ENCODE data around the gene DCAF11.

Gene DCAF11

DNA sequence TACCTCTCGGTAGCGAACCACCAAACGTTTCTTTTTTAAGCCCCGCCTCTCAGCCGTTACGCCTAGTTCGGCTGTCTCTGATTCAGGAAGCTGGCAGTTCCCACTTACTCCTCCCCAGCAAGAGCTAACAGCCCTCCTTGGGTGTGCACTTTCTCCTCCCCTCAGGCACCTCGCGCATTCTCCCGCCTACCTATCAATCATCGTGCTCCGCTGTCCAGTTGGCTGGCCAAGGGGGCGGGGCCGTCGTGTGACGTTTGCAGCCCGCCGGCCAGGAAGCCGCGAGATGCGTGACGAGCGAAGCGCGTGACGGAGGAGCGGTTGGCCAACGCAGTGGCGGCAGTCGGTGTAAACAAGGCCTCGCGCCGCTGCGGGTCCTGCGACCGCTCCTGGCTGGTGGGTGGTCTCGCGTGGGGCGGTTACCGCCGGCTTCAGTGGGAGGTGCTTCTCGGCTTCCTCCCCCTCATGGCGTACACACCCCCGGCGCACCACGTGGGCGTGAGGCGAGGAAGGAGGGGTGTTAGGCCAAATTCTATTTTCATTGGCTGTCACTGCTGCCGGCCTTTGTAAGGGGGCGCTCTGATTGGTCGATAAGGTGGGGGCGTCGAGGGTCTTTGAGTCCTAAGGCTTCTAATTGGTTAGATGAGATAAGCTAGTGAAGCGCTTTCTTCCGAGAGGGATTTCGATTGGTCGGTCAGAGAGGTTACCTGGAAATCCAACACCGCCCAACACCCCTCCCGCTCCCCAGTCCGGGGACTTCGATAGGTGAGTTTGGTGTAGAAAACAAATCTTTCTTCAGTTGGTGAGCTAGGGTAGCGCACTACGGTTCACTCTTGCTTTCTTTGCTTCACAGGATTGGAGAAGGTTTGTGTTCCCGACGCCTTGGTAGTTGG, at the start of gene DCAF11, which contains the start of gene NRL:
Gene DCAF11, plus strand, starts transcription at position 246 of the 890 bp plus-strand sequence. CDS start 818 bp downstream, outside the sequence.
Gene NRL, minus strand, starts transcription at position 418 of the 890 bp plus-strand sequence. CDS start 32,101 bp downstream, outside the sequence.
- peak; percentile 100 for DNase-seq (ENCODE audit: low read depth)

DNA sequence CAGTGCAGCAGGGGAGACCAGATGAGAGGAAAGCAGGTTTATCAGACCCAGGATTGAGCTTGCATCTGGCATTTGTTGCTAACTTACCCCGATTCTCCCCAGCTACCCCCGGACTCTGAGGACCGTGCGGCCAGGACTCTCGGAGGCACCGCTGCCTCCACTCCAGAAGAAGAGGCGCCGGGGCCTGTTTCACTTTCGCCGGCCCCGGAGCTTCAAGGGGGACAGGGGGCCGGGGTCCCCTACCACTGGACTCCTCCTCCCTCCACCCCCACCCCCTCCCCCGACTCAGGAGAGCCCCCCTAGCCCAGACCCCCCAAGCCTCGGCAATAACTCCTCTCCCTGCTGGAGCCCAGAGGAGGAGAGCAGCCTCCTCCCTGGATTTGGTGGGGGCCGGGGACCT, 49.7 kb upstream of the DCAF11 start:
- DNase-seq (ENCODE audit: low read depth) = no peak

DNA sequence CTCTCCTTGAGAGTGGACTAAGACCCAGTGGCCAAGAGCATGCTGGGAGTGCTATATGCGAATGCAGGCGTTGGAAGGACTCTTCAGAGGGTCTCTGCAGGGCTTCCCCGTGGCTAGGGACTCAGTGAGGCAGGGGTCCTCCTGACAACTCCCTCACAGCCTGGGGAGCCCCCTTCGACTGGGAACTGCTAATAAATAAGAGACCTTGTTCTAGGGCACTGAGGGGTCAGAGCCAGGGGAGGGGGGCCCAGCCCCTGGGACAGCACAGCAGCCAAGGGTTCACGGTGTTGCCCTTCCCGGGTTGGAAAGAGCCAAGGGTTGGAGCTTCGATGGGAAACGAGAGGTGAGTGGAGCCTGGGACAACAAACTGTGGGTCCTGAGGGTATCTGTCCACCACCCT, 49.2 kb upstream of the DCAF11 start:
- no peak for DNase-seq (ENCODE audit: low read depth)

DNA sequence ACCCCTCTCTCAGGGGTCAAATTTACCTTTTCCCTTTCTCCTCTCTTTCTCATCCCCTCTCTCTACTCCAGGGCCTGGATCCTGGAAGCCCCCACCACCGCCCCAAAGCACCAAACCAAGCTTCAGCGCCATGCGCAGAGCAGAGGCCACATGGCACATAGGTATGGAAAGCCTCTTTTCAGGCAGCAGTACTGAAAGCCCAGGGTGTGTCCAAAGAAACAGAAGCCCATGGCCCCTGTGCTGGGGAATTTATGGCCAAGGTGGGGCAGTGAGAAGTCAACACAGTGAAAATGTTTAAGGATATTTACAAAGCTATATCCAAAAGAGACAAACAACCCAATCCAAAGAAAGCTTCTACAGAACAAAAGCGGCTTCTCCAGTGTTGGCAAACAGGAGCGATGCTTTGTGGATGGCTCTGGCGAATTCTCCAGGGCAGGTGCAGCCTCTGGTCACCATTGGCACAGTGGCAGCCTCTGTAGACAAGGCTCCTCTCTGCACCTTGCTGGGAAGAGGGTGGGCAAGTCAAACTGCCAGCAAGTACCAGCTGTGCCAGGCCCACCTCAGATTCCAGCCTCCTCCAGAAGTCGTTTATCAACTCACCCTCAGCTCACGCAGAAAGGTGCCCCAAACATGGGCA, 48.0 kb upstream of the DCAF11 start:
- DNase-seq (ENCODE audit: low read depth) = no peak

DNA sequence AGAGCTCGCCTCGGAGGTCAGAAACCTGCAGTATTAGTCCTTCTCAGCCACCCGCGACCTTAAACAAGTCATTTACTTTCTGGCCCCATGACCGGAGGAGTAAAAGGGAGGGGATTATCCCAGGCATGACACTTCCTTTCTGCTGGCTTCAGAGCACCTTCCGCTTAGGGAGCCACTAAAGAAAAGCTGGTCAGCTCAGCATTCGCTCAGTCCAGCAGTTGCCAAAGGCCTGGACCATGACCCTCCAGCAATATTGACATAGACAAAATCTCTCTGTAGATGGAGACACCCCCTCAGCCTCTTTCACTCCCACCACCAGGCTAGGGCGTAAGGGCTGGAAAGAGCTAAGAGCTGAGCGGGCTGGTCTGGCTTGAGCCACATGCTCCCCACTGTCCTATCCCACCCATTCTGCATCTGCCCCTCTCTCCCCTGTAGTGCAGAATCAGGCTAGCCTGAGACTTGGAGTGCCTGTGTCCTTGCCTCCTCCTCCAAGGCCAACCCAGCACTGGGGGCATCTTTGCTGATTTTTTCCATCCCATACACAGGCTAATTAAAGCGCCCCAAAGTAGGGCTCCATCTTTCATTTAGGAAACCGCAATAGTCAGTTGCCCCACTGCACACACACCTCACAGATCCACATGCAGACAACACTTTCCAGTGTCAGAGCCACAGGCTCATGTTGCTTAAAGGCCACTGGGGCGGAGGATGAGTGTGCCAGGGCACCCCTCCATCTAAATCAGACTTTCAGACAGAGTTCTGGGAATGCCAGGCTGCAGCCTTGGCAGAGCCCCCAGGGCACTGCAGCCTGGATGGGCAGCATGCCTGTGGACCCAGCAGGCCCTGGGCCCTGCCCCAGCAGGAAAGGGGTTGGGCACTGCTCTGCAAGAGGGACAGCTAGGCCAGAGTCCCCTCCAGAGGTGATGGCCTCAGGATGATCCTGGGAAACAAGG, 47.2 kb upstream of the DCAF11 start:
- DNase-seq (ENCODE audit: low read depth) = no peak

DNA sequence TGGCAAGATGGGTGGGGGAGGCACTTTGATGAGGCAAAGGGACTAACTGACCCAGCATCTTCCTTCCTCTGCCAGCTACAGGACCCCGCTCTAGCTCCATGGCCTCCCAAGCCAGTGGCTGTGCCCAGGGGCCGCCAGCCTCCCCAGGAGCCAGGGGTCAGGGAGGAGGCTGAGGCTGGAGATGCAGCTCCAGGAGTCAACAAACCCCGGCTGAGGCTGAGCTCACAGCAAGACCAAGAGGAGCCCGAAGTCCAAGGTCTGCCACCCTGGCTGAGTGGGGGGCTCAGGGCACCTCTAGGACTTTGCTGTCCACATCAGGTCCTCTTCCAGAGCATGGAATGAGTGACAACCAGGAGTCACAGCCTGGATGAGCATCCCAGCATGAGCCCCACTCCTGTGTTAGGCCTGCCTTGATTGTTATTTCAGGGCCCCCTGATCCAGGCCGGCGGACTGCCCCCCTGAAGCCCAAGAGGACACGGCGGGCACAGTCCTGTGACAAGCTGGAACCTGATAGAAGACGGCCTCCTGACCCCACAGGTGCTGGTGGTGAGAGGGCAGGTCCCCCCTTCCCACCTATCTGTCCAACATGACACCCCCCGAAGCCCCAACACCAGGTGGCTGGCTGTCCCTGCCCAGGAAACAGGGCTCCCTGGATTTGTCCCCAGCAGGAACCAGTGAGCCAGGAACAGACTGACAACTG, 45.7 kb upstream of the DCAF11 start:
- DNase-seq (ENCODE audit: low read depth) = no peak

DNA sequence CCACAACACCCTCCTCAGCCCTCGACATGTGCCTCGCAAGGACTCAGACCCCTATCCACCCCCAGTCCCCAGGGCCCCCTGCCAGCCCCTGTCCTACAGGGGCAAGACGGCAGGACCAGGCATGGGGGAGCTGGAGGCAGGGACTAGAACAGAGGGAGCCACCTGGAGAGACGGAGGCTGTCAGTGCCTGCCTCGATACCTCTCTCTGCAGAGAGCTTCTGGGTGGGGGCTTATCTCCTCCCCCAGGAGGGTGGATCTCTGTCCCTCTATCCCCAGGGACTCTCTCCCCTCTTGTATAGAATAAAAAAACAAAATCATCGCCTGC, 45.2 kb upstream of the DCAF11 start:
- DNase-seq (ENCODE audit: low read depth) = no peak

DNA sequence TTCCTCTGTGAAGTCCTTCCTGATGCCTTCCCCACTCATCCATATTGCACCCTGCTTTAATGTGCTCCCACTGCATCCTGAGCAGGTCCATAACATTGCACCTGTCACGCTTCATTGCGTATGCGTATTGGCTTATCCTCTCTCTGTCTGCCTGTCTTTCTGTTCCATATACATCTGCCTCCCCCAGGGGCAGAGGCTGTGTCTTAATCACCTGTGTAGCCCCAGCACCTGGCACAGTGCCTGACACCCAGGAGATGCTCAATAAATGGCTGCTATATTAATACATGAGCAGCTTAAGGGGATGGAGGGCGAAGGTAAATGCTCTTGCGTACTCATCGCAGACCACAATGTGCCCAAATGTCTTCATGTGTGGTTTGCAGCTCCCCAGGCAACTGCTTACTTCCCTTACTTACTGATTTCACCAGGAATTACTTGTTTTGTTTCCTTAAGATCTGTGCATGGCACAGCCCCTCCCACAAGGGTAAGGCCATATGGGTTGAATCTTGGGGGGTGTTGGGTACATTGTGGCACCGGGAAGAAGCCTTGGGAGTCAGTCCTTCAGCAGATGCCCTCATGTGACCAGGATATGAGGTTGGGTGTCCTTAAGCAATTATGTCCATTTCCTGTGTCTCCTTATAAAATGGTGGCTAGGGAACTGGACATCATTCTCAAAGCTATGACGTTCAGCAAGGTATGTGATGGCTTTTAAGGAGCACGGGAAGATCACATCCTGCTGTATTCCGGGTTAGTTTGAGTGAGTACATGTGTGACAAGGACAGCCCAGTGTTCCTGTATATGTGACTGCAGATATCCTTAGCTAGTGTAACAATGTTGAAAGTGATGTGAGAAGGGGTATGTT, 44.1 kb upstream of the DCAF11 start:
- DNase-seq (ENCODE audit: low read depth) = no peak

DNA sequence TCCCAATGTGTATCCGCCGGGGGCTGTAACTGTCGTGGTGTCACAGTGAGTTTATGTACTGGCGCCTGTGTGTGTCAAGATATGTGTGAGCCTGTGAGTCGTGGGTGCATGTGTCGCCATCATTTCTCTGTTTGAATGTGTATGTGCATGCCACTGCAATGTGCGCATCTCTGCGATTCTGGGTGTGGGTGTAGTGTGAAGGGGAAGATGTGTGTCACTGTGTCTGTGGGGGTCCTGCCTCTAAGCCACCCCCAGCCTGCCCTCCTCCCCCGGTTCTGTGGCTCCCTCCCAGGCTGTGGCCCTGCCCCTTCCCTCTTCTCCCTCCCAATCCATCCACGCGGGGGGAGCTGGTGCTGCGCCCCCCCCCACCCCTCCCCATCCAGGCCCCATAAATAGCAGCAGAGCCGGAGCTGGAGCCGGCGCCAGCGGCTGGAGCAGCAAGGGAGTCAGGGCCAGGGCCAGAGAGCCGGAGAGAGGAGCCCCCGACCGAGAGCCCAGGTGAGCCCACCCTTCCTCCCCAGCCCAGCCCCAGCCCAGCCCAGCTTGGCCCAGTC, 43.4 kb upstream of the DCAF11 start, which contains the start of gene CPNE6:
Gene CPNE6, plus strand, starts transcription at position 419 of the 554 bp plus-strand sequence. CDS start 1,375 bp downstream, outside the sequence.
- no peak for DNase-seq (ENCODE audit: low read depth)

DNA sequence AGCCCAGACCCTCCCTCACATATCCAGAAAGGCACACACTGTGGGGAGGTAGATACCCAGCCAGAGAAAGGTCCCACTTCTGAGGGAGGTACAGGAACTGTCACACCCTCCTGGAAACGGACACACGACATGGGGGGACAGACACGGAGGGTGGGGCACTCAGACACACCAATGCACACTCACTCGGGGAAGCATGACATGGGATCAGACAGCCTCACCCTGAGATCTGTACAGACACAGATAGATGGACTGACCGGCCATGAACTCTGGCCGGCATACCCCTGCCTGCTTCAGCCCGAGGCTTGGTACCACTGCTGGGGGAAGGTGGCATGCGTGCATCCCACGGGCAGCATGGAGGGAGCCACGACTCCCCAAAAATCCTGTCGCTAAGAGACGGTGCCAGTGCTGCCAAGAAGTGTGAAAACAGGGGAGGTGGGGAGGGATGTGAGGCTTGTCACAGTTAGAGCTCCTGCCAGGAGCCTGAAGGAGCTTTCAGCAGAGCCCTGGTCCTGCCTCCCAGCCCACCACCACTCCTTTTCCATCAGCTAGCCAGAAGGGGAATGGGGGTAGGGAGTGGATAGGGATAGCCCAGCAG, 42.6 kb upstream of the DCAF11 start:
- DNase-seq (ENCODE audit: low read depth) = no peak

DNA sequence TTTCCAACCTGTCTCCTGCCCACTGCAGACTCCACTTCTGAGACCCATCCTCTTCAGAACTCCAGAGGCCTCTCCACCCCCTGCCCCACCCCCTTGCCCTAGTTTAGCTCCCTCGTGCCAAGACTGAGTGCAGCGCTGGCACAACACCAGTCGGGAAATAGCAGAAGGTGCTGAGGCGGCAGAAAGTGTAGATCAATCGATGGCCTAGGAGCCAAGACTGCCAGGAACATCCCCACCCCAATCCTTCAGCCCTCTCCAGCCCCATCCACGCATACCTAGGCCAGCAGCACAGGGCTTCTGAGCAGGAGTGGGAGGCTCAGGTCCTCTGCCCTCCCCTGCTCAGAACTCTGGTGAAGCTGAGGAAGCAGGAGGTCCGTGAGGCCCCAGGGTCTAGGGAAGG, 42.1 kb upstream of the DCAF11 start:
- DNase-seq (ENCODE audit: low read depth) = no peak

DNA sequence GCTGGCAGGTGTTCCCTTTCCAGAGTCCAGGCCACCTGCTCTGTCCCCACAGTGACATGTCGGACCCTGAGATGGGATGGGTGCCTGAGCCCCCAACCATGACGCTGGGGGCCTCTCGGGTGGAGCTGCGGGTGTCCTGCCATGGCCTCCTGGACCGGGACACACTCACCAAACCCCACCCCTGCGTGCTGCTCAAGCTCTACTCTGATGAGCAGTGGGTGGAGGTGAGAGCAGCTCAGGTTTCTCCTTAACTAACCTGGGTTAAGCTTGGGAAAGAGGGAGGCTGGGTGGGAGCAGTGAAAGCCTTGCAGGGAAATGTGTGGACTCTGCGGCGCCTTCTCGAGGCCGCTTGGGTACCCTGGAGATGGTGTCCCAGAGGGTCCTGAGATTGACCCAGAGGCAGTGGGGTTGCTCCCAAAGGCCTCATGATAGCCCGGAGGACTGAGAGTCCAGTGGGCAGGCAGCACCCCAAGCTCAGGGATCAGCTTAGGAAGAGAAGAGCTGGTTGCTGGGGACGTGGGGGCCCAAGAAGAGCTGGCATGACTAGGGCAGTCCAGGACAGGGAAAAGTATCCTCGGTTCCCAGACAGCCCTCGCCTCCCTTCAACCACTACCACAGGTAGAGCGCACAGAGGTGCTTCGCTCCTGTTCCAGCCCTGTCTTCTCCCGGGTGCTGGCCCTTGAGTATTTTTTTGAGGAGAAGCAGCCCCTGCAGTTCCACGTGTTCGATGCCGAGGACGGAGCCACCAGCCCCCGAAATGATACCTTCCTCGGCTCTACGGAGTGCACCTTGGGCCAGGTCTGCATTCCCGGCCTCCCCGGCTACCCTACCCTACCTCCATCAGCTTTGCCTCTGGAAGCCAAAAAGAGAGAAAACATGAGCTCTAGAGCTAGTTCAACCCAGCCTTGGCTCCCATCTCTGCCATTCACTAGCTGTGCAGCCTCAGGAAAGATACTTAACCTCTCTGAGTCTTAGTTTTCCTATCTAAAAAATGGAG, 41.4 kb upstream of the DCAF11 start:
- no peak for DNase-seq (ENCODE audit: low read depth)

DNA sequence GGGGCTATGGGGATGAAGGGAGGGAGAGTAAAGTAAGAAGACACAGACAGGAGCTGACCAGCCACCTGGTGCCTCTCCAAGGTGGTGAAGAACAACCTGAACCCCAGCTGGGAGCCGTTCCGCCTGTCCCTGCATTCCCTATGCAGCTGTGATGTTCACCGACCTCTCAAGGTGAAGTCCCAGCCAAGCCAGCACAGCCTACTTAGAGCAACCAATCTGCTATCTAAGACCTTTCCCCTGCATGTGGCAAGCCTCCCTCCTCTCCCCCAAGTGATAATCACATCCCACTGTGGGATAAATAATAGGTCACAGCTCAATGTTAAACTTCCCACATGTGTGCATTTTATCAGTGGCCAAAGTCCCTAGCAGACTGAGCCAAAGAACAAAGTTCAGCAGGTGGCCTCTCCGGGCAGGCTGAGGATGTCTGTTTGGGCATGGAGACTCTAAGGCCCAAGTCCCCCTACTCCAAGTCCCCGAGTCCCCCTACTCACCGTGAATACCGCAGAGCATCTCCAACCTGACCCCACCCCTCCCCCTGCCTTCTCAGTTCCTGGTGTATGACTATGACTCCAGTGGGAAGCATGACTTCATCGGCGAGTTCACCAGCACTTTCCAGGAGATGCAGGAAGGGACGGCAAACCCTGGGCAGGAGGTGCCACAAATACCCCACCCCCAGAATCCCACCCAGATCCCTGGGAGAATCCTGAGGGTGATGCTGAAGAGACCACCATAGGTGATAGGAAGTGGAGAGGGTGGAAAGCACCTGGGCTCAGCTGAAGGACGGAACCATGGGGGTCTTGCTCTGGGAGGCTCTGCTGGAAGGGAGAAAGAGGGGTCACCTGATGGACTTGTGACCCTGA, 39.7 kb upstream of the DCAF11 start:
- no peak for DNase-seq (ENCODE audit: low read depth)

DNA sequence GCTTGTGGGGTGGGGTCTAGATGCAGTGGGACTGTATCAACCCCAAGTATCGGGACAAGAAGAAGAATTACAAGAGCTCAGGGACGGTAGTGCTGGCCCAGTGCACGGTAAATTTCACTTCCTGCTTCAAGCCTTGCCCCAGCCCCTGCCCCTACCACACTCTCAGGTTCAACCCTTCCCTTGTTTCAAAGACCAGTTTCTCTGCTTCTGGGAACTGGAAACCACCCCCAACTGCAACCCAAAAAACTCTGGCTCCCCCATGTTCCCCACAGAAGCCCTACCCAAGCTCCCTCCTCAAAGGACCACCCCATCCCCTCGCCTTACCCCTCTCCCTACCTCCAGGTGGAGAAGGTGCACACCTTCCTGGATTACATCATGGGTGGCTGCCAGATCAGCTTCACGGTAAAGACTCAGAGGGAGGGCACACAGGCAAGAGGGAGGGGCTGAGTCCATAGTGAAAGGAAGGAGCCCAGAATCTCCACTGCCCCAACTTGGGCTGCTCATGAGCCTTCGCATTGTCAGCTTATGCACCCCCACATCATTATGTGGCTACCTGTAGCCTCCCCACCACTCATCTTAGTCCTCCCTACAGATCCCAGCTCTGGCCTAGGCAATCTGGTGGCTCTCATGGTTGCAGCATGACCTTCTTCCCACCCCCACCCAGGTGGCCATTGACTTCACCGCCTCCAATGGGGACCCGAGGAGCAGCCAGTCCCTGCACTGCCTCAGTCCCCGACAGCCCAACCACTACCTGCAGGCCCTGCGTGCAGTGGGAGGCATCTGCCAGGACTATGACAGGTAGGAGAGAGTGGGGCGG, 38.9 kb upstream of the DCAF11 start:
- no peak for DNase-seq (ENCODE audit: low read depth)

DNA sequence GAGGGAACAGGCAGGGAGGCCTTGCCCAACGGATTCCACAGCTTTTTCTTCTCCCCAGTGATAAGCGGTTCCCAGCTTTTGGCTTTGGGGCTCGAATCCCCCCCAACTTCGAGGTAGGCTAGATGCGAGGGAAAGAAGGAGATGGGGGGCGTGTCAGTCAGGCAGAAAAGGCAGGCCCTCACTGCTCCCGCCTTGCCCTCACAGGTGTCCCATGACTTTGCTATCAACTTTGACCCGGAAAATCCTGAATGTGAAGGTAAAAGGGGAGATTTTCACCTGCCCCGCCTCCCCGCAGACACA, 38.3 kb upstream of the DCAF11 start:
- no peak for DNase-seq (ENCODE audit: low read depth)

DNA sequence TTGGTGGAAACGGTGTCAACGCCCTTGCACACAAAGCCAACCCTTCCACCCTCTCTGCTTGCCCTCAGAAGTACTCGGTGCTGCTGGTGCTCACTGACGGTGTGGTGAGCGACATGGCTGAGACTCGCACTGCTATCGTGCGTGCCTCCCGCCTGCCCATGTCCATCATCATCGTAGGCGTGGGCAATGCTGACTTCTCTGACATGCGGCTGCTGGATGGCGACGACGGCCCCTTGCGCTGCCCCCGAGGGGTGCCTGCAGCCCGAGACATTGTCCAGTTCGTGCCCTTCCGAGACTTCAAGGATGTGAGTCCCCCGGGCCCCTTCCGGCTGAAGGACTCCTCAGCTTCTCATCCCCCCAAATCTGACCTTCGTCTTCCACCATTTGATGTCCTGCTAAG, 37.5 kb upstream of the DCAF11 start:
- DNase-seq (ENCODE audit: low read depth) = no peak

DNA sequence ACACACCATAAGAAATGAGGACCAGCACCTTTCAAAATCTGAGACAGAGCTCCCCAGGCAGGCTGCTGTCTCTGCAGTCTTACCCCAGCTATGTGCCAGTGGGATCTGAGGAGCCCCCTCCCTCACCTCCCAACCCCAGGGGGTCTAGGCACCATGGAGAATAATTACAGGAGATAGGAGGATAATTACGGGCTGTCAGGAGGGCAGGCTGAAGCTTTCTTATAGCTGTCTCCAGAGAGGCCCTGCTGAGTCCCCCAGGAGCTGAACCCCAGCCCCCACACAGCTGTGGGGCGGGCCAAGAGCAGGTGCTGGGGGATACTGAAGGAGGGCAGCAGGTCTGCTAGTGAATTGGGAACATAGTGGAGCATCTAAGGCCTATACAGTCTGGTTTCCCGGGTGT, 36.4 kb upstream of the DCAF11 start:
- no peak for DNase-seq (ENCODE audit: low read depth)

Measured in EH (cell line).